HL-60 (cell line): ENCODE results near the gene DCT.

Experiments
- DNase-seq, 2 experiments: peaks; one replicate each; pipeline ENCODE4 v3.0.0-alpha.2; 2010 to 2020; ENCODE audit warnings: low read depth in 1 of 2, low spot score in 1 of 2
- H3K27ac ChIP-seq: fragments of 250-450 bp; sonication (Bioruptor Pico); replicated peaks from 2 replicates; pipeline ENCODE4 v1.5.1; 2020; ENCODE audit warnings: mild to moderate bottlenecking, moderate library complexity
- H3K27me3 ChIP-seq: fragments of 250-450 bp; sonication (Bioruptor Pico); 2 replicates; pipeline ENCODE4 v1.5.1; 2021; ENCODE audit warnings: mild to moderate bottlenecking, moderate library complexity; ENCODE audit not compliant: insufficient read depth, poor library complexity, severe bottlenecking
- H3K4me3 ChIP-seq: replicated peaks from 2 replicates; pipeline ENCODE4 v1.5.1; 2011; ENCODE audit warnings: mild to moderate bottlenecking, control low read depth, low read length; ENCODE audit not compliant: insufficient read depth
- CTCF ChIP-seq: IDR thresholded peaks from one replicate; pipeline ENCODE4 v1.5.1; 2011; ENCODE audit warnings: low read length, control low read depth, inconsistent platforms; ENCODE audit not compliant: insufficient read depth
- GABPA ChIP-seq: IDR thresholded peaks from 2 replicates; pipeline ENCODE4 v1.6.1; 2012; ENCODE audit warnings: low read depth
- POLR2AphosphoS5 ChIP-seq: IDR thresholded peaks from 2 replicates; pipeline ENCODE4 v1.6.1; 2012; ENCODE audit warnings: low read depth
- REST ChIP-seq: IDR thresholded peaks from 2 replicates; pipeline ENCODE4 v1.6.1; 2012; ENCODE audit warnings: low read depth; ENCODE audit not compliant: insufficient replicate concordance
- SPI1 ChIP-seq: IDR thresholded peaks from 2 replicates; pipeline ENCODE4 v1.6.1; 2012; ENCODE audit warnings: low read depth, mild to moderate bottlenecking, borderline replicate concordance

The DCT gene

GRCh38 chr13:94464771-94465170, 14.7 kb downstream of the DCT start:
- no peak for DNase-seq
- H3K4me3 ChIP-seq, result no peak overlapping the region
- no peak for TF ChIP-seq REST
- TF ChIP-seq POLR2AphosphoS5, result no peak
- TF ChIP-seq SPI1, result no peak
- no peak for TF ChIP-seq CTCF
- TF ChIP-seq GABPA, result no peak
- no peak overlapping the region for H3K27ac ChIP-seq
- H3K27me3 ChIP-seq, result peaks cover 2% of the 10 kb centered on the region

- TF ChIP-seq GABPA (no peak), POLR2AphosphoS5 (no peak), REST (no peak), SPI1 (no peak), CTCF (no peak)
Measured at GRCh38 chr13:94462670-94463069, 16.8 kb downstream of the DCT start.

GRCh38 chr13:94459116-94459515, 20.4 kb downstream of the DCT start:
- Histone ChIP-seq H3K27me3 (no peaks in the 10 kb centered on the region), H3K27ac (no peak overlapping the region), H3K4me3 (no peak overlapping the region)
- DNase-seq, result no peak
- TF ChIP-seq GABPA, result no peak
- no peak for TF ChIP-seq POLR2AphosphoS5
- TF ChIP-seq SPI1, result no peak
- no peak for TF ChIP-seq REST
- TF ChIP-seq CTCF, result no peak

More at GRCh38 chr13:94462670-94463069, 16.8 kb downstream of the DCT start:
- Histone ChIP-seq H3K27ac (no peak overlapping the region), H3K4me3 (no peak overlapping the region), H3K27me3 (no peaks in the 10 kb centered on the region)
- DNase-seq, result no peak
